ENCODE data around the gene SLC13A5.

SLC13A5 gene

GRCh38 chr17:6638046-6638908 lies 74.9 kb downstream of the SLC13A5 start:
- Mint-ChIP-seq H3K9me3 (no peaks in the 10 kb centered on the region), H3K4me1 (peaks cover 40% of the 10 kb centered on the region), H3K27ac (no peak overlapping the region), H3K36me3 (ENCODE audit: low read depth) (peaks cover 29% of the 10 kb centered on the region), H3K4me3 (peak overlapping the region; percentile 96), H3K27me3 (no peaks in the 10 kb centered on the region)
- DNase-seq (no peak), ATAC-seq (no peak)

- Mint-ChIP-seq H3K4me3 (no peak overlapping the region), H3K9me3 (no peaks in the 10 kb centered on the region), H3K4me1 (peaks cover 32% of the 10 kb centered on the region), H3K27me3 (no peaks in the 10 kb centered on the region), H3K36me3 (ENCODE audit: low read depth) (peaks cover 28% of the 10 kb centered on the region), H3K27ac (no peak overlapping the region)
- DNase-seq, result no peak
- ATAC-seq, result no peak
Observed at GRCh38 chr17:6637458-6637840, 75.7 kb downstream of the SLC13A5 start.

GRCh38 chr17:6636616-6637457 lies 76.3 kb downstream of the SLC13A5 start:
- H3K9me3 Mint-ChIP-seq, result no peaks in the 10 kb centered on the region
- H3K4me3 Mint-ChIP-seq, result no peak overlapping the region
- peaks cover 28% of the 10 kb centered on the region for H3K36me3 Mint-ChIP-seq (ENCODE audit: low read depth)
- DNase-seq (no peak), ATAC-seq (no peak)
- no peak overlapping the region for H3K27ac Mint-ChIP-seq
- H3K27me3 Mint-ChIP-seq, result no peaks in the 10 kb centered on the region
- H3K4me1 Mint-ChIP-seq, result peaks cover 26% of the 10 kb centered on the region

GRCh38 chr17:6636105-6636504 lies 77.1 kb downstream of the SLC13A5 start:
- H3K27ac Mint-ChIP-seq, result no peak overlapping the region
- no peaks in the 10 kb centered on the region for H3K27me3 Mint-ChIP-seq
- peaks cover 31% of the 10 kb centered on the region for H3K36me3 Mint-ChIP-seq (ENCODE audit: low read depth)
- H3K4me1 Mint-ChIP-seq, result peaks cover 20% of the 10 kb centered on the region
- no peak overlapping the region for H3K4me3 Mint-ChIP-seq
- DNase-seq (no peak), ATAC-seq (no peak)
- H3K9me3 Mint-ChIP-seq, result no peaks in the 10 kb centered on the region

Data from activated naive CD8-positive, alpha-beta T cell treated with anti-CD3 and anti-CD28 coated beads, Interleukin-2, amount 50 U/mL, for 24 hours (primary cell).